ENCODE results near the gene DAZAP1.
A peak's percentile ranks its signal among the peaks of the same experiment; 100 is the strongest.

DAZAP1 gene

DNA sequence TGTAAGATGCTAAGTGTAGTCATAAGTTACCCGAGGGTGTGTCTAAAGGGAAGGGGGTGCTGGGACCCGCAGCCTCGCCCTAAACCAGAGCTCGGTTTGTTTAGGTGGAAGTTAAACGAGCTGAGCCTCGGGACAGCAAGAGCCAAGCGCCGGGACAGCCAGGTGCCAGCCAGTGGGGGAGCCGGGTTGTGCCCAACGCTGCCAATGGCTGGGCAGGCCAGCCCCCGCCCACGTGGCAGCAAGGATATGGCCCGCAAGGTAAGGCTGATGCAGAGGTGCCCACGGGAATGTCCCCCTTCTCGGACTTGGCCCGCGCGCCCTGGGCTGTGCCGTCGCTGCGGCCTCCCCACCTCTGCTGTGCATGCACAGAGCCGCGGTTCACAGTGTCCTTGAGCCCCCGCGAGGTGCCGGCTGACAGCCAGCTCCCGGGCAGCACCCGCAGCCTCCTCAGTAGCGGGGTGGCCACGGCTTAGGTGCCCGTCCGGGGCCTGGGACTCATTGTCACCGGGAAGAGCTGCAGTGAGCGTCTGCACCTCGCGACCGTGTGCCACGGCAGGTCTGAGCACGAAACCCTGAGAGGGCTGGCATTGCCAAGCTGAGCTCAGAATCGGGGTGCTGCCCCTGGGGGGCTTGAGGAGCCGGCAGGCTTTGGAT, 21.5 kb downstream of the DAZAP1 start:
- Mint-ChIP-seq H3K4me3 (no peak overlapping the region), H3K27ac (no peak overlapping the region), H3K27me3 (ENCODE audit: low read depth) (no peaks in the 10 kb centered on the region), H3K4me1 (ENCODE audit: low read depth) (no peaks in the 10 kb centered on the region), H3K36me3 (ENCODE audit: low read depth) (peaks cover 21% of the 10 kb centered on the region), H3K9me3 (no peaks in the 10 kb centered on the region)
- no peak for DNase-seq (ENCODE audit: low spot score)

DNA sequence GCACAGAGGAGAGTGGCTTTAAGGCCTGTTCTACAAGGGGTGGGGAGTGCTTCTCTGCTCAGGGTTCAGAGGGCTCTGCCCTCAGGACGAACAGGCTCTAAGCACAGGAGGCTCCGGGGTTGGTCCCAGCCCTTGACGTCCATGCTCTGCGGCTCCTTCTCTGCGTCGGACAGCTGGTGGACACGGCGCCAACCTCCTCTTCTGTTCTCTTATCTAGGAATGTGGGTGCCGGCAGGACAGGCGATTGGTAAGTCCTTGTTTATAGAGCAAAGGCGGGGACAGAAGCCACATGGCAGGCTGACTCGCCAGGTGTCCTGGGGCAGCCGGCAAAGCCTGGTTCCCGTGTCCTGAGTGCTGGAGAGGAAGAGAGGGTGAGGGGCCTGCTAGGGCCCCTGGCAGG, 22.4 kb downstream of the DAZAP1 start:
- Mint-ChIP-seq H3K4me3 (no peak overlapping the region), H3K27me3 (ENCODE audit: low read depth) (no peaks in the 10 kb centered on the region), H3K4me1 (ENCODE audit: low read depth) (no peaks in the 10 kb centered on the region), H3K36me3 (ENCODE audit: low read depth) (peaks cover 19% of the 10 kb centered on the region), H3K9me3 (no peaks in the 10 kb centered on the region), H3K27ac (no peak overlapping the region)
- DNase-seq (ENCODE audit: low spot score): no peak

DNA sequence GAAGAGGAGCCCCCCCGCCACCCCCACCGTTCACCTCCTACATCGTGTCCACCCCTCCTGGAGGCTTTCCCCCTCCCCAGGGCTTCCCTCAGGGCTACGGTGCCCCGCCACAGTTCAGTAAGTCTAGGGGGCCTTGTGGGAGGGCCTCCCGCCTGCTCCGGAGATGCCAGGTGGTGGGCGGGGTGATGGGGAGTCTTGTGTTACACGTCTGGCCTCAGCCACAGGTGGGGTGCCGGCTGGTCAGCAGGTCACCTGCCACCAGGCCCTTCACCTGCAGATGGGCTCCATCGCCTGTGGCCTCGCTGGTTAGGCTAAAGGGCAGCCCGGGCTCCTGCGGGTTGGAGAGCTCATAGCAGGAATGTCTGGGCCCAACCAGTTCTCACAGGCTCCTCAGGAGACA, 22.9 kb downstream of the DAZAP1 start:
- H3K4me1 Mint-ChIP-seq (ENCODE audit: low read depth): no peaks in the 10 kb centered on the region

DNA sequence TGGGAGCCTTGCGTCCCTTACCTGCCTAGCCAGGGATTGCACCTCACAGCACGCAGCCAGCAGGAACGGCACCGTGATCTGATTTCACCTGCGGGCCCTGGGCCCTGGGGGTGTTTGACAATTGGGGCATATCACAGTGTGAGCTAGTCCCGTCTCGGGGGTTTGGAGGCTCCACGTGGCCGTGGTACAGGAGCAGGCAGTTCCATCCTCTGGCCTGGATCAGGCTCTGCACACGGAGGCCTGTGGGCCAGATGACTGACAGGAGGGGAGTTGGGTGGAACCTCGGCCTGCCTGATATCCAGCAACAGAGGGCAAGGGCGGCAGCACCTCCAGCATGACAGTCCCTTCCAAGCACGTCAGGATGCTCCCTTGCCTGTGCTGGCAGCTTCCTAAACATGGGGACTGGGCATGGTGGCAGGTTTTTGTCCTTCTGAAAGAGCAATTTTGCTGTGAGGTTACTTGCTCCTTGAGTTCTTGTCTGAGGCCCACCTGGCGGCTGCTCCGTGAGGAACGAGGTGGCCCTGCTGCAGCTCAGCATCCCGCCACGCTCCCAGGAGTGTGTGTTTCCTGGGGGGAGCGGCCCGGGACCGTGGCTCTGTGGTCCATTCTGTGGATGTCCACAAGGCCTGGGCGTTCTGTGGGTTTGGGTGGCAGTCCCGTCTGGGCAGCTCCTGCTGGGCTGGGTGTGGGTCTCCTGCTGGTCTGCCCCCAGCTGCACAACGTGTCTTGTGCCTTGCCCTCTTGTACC, 24.5 kb downstream of the DAZAP1 start:
- H3K36me3 Mint-ChIP-seq (ENCODE audit: low read depth): peaks cover 14% of the 10 kb centered on the region
- H3K4me3 Mint-ChIP-seq: no peak overlapping the region
- peak overlapping the region; percentile 26 for H3K27ac Mint-ChIP-seq
- H3K9me3 Mint-ChIP-seq: no peaks in the 10 kb centered on the region
- no peaks in the 10 kb centered on the region for H3K27me3 Mint-ChIP-seq (ENCODE audit: low read depth)
- no peak for DNase-seq (ENCODE audit: low spot score)
- no peaks in the 10 kb centered on the region for H3K4me1 Mint-ChIP-seq (ENCODE audit: low read depth)

More for the DNA sequence above, 22.9 kb downstream of the DAZAP1 start:
- no peak overlapping the region for H3K27ac Mint-ChIP-seq
- no peaks in the 10 kb centered on the region for H3K9me3 Mint-ChIP-seq
- DNase-seq (ENCODE audit: low spot score): no peak
- H3K36me3 Mint-ChIP-seq (ENCODE audit: low read depth): peaks cover 16% of the 10 kb centered on the region
- H3K27me3 Mint-ChIP-seq (ENCODE audit: low read depth): no peaks in the 10 kb centered on the region
- H3K4me3 Mint-ChIP-seq: no peak overlapping the region

DNA sequence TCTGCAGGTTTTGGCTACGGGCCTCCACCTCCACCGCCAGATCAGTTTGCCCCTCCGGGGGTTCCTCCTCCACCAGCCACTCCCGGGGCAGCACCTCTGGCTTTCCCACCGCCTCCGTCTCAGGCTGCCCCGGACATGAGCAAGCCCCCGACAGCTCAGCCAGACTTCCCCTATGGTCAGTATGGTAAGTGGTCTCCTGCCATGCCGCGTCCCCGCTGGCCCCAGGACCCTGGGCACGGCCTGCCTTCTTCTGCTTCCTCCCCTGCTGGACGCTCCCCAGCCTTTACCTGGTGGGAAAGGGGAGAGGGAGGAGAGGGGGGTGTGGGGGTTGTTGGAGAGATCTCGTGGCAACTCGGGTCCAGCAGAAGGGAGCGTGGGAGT, 25.1 kb downstream of the DAZAP1 start:
- no peaks in the 10 kb centered on the region for H3K9me3 Mint-ChIP-seq
- no peak overlapping the region for H3K4me3 Mint-ChIP-seq
- H3K36me3 Mint-ChIP-seq (ENCODE audit: low read depth): peaks cover 14% of the 10 kb centered on the region
- no peak overlapping the region for H3K27ac Mint-ChIP-seq
- no peaks in the 10 kb centered on the region for H3K27me3 Mint-ChIP-seq (ENCODE audit: low read depth)
- H3K4me1 Mint-ChIP-seq (ENCODE audit: low read depth): no peaks in the 10 kb centered on the region
- no peak for DNase-seq (ENCODE audit: low spot score)

DNA sequence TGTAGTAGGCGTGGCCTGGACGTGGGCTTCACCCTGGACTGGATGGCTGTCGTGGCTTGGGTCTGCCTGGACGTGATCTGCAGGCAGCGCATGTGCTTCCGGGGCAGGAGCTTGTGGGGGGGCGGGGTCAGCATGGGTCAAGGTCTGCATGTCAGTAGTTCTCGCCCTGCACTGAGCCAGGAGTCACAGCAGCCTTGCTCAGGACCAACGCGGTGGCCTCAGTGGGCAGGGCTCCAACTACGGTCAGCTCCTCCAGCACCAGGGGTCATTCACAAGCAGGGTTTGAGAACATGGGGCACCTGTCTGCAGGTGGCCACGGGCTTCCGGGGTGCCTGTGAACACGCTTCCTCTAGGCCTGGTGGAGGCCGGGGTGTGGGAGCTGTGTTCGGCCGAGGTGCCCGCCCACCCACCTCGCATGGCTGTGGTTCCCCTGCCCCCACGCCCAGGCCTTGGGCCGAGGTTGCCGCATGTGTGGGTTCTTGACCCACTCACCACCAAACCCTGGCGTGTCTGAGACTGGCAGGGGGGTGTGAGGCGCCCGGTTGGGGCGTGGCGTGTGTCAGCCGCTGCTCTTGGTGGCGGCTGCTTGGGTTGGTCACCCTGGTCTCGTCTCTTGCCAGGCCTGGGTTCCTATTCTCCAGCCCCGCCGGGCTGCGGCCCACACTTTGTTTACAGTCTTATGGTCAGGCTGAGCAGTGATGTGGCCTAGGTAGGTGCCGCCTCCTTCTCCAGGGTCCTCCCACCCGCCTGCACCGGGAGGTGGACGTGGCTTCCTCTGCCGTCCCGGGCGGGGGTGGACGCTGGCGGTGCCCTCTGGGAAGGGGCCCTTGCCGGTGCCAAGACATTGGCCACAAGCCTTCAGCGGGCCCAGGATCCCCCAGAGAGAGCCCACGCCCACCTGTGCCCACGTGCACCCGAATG, 26.0 kb downstream of the DAZAP1 start:
- Mint-ChIP-seq H3K27me3 (ENCODE audit: low read depth) (no peaks in the 10 kb centered on the region), H3K4me1 (ENCODE audit: low read depth) (peaks cover 2% of the 10 kb centered on the region), H3K27ac (no peak overlapping the region), H3K4me3 (no peak overlapping the region), H3K9me3 (no peaks in the 10 kb centered on the region), H3K36me3 (ENCODE audit: low read depth) (peaks cover 17% of the 10 kb centered on the region)
- DNase-seq (ENCODE audit: low spot score): no peak

DNA sequence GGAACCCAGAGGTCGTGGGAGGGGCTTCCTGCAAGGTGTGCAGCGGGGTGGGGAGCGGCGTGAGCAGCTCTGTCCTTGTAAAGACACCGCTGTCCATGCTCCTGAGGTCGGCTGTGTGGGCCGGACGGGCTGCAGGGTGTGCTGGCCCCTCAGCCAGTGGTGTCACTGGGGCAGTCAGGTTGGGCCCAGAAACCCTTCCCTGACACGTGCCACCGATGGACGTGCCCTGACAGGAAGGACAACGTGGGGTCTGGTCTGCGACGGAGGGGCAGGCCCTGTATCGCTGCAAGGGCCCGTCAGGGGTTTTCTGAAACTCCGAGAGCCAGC, 26.6 kb downstream of the DAZAP1 start:
- Mint-ChIP-seq H3K27ac (no peak overlapping the region), H3K4me3 (no peak overlapping the region), H3K4me1 (ENCODE audit: low read depth) (peaks cover 2% of the 10 kb centered on the region), H3K27me3 (ENCODE audit: low read depth) (no peaks in the 10 kb centered on the region), H3K36me3 (ENCODE audit: low read depth) (peaks cover 19% of the 10 kb centered on the region), H3K9me3 (no peaks in the 10 kb centered on the region)
- DNase-seq (ENCODE audit: low spot score): no peak

DNA sequence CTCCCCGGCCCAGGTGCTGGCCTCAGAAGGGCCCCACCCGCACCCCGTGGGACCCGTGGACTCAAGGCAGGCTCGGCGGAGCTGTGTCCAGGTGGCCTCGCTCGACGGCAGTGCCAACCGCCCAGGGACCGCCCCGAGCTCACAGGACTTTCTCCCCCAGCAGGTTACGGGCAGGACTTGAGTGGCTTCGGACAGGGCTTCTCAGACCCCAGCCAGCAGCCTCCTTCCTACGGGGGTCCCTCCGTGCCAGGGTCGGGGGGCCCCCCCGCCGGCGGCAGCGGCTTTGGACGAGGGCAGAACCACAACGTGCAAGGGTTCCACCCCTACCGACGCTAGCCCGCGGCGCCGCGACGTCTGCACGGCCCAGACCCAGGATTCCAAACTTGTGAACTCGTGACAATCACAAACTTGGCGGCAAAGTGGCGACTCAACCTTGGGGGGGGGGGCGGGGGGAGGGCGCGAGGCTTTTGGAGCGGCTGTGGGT, 27.2 kb downstream of the DAZAP1 start:
- Mint-ChIP-seq H3K27ac (no peak overlapping the region), H3K27me3 (ENCODE audit: low read depth) (no peaks in the 10 kb centered on the region), H3K9me3 (no peaks in the 10 kb centered on the region), H3K4me1 (ENCODE audit: low read depth) (peaks cover 5% of the 10 kb centered on the region), H3K36me3 (ENCODE audit: low read depth) (peaks cover 25% of the 10 kb centered on the region), H3K4me3 (no peak overlapping the region)
- no peak for DNase-seq (ENCODE audit: low spot score)

DNA sequence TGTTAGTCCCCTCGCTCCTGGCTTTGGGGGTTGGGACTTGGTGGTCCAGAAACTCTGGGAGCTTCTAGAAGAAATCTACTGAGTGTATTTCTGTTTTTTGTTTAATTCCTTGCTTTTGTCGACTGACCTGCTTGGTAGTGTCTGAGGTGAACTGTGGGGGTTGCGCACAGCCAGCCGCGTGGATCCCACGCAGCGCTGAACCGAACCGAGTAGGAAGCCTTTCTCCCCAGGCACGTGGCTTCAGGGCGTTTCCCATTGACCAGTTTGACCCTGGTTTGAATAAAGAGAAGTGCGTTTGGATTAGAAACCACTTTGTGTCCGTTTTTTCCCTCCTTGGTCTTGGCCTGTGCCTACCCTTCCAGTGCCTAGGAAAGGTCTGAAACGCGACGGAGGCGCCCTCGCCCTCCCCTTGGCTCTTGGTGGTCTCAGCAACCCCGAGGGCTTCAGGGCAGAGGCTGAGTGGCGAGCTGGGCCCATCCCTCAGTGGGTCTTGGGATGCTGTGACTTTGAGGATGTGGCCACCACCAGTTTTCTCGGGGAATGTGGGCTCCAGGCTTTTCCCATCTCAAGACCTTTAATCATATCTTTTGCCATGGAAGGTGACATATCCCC, 28.1 kb downstream of the DAZAP1 start:
- Mint-ChIP-seq H3K4me1 (ENCODE audit: low read depth) (peaks cover 10% of the 10 kb centered on the region), H3K27me3 (ENCODE audit: low read depth) (no peaks in the 10 kb centered on the region), H3K9me3 (no peaks in the 10 kb centered on the region), H3K27ac (no peak overlapping the region), H3K36me3 (ENCODE audit: low read depth) (peaks cover 29% of the 10 kb centered on the region), H3K4me3 (no peak overlapping the region)
- no peak for DNase-seq (ENCODE audit: low spot score)

DNA sequence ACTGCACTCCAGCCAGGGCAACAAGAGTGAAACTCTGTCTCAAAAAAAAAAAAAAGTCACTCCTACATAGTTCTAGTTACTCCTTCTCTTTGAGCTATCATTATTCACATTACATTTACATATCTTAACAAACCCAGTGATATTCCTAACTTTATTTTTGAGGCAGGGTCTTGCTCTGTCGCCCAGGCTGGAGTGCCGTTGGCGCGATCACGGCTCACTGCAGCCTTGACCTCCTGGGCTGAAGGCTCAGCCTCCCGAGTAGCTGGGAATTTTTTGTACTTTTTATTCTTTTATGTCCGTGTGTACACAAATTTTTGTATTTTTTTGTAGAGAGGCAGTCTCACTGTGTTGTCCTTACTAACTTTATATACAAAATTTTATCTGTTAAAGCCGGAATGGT, 30.2 kb downstream of the DAZAP1 start:
- Mint-ChIP-seq H3K27ac (no peak overlapping the region), H3K27me3 (ENCODE audit: low read depth) (no peaks in the 10 kb centered on the region), H3K36me3 (ENCODE audit: low read depth) (peaks cover 45% of the 10 kb centered on the region), H3K4me3 (no peak overlapping the region), H3K9me3 (no peaks in the 10 kb centered on the region), H3K4me1 (ENCODE audit: low read depth) (peaks cover 13% of the 10 kb centered on the region)
- no peak for DNase-seq (ENCODE audit: low spot score)

DNA sequence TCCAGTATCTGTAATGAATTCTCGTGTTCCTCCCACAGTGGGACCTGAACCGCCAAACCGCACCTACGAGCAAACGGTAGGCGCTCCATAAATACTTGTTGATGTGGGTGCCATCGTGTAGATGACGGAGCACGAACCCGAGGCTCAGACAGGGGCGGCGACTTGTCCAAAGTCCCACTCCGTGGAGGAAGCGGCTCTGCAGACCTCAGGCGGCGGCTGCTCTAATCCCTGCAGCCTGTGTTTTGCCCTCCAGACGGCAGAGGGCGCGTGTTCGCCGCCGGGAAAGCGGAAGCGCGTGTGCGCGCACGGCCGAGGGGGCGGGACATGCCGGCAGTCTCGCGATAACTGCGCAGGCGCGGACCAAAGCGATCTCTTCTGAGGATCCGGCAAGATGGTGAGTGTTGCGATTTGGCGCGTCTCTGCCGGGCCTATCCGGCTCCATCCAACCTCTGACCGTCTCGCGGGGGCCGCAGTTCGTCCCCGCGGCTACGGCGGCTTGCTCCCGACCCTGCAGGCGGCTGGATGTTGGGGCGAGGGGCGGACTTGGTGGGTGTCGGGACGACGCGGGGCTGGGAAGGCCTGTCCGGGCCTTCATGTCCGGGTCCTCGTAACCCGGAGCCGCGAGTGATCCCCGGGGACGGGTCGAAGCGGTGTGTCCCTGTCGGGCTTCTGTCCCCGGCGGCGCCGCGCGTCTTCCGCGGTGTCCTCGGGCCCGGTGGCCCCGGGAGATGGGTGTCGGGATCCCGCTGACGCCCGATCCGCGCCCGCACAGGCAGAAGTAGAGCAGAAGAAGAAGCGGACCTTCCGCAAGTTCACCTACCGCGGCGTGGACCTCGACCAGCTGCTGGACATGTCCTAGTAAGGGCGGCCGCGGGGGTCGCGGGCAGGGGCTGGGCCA, 30.9 kb downstream of the DAZAP1 start, which contains the start of gene RPS15:
TSS of gene RPS15 (plus strand) at position 362 of the 898 bp plus-strand sequence. CDS start at position 392, 30 bp downstream.
- peaks cover 13% of the 10 kb centered on the region for H3K4me1 Mint-ChIP-seq (ENCODE audit: low read depth)
- H3K9me3 Mint-ChIP-seq: no peaks in the 10 kb centered on the region
- H3K27ac Mint-ChIP-seq: peak within 1 kb of the TSS; percentile 99
- DNase-seq (ENCODE audit: low spot score): peak; percentile 96
- H3K27me3 Mint-ChIP-seq (ENCODE audit: low read depth): no peaks in the 10 kb centered on the region
- H3K36me3 Mint-ChIP-seq (ENCODE audit: low read depth): peaks cover 45% of the 10 kb centered on the region
- H3K4me3 Mint-ChIP-seq: peak within 1 kb of the TSS; percentile 99

DNA sequence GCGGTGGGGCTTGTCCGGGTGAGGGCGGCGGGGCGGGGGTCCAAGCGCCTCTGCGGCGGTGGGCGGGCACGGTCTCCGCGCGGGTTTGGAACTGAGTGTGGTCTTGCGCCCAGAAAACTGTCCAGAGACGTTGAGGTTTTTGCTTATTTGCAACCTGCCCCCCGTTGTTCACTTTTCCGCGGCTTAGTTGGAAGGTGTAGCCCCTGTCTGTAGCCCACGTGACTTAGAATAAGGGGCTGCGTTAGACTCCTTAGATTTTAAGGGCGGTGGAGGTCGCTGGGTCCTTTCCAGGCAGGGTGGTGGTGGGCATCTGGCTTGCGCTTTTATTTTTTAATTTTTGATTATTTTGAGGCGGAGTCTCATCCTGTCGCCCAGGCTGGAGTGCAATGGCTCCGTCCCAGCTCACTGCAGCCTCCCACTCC, 31.6 kb downstream of the DAZAP1 start:
- Mint-ChIP-seq H3K36me3 (ENCODE audit: low read depth) (peaks cover 45% of the 10 kb centered on the region), H3K4me3 (peak overlapping the region; percentile 99), H3K27ac (peak overlapping the region; percentile 84)

More for the DNA sequence above, 31.6 kb downstream of the DAZAP1 start:
- Mint-ChIP-seq H3K4me1 (ENCODE audit: low read depth) (peaks cover 13% of the 10 kb centered on the region), H3K27me3 (ENCODE audit: low read depth) (no peaks in the 10 kb centered on the region), H3K9me3 (no peaks in the 10 kb centered on the region)
- no peak for DNase-seq (ENCODE audit: low spot score)
